Subcutaneous adipose tissue (tissue), 4 donors: Measurements from ENCODE around the gene STUM. TPM values are rescaled to one million over a fixed set of nuclear protein-coding genes. Genes with fewer than 3 reads are reported as not detected.

Experiments
- CTCF ChIP-seq: fragments of 450-650 bp; IDR thresholded peaks from one replicate; pipeline ENCODE4 v1.5.1; 2016; ENCODE audit warnings: low read depth, mild to moderate bottlenecking, control low read depth, antibody characterized with exemption, moderate library complexity
- total RNA-seq, 4 donors: library from RNA; depleted of rRNA; stranded (reverse); fragments of >200 nt; gene quantifications; one replicate each; pipeline ENCODE4 v1.1.0, GENCODE V29; 2016

Gene STUM
- total RNA-seq, 4 donors from 2014 or later, result 0.16 to 4.1 (median 1.4) TPM

- TF ChIP-seq CTCF, result no peak
Observed at GRCh38 chr1:226574044-226574443, 25.5 kb downstream of the STUM start.

- no peak for TF ChIP-seq CTCF
Observed at GRCh38 chr1:226574591-226575435, 26.2 kb downstream of the STUM start.

GRCh38 chr1:226575436-226575720 is 26.8 kb downstream of the STUM start:
- no peak for TF ChIP-seq CTCF

- no peak for TF ChIP-seq CTCF
Observed at GRCh38 chr1:226575739-226576378, 27.3 kb downstream of the STUM start.

- TF ChIP-seq CTCF, result no peak
Observed at GRCh38 chr1:226576601-226577000, 28.0 kb downstream of the STUM start.

- no peak for TF ChIP-seq CTCF
Observed at GRCh38 chr1:226577401-226578180, 29.0 kb downstream of the STUM start.
